Activated naive CD8-positive, alpha-beta T cell treated with anti-CD3 and anti-CD28 coated beads, Interleukin-2, amount 10 ng/mL, durations not matched to agents 7 days and 5 days (primary cell): ENCODE results near the gene CDH4. TPM values are rescaled to one million over a fixed set of nuclear protein-coding genes. Genes with fewer than 3 reads are reported as not detected.

Experiments
- ATAC-seq: fragments of 150-1000 bp; cut with Tn5 transposase; one replicate; pipeline ENCODE4 v1.10.0; 2021; ENCODE audit warnings: low read depth, moderate library complexity
- POLR2A ChIA-PET: fragments of 350-600 bp; sonication (Branson Sonifier 250); formaldehyde crosslinking; loops from one replicate; lab custom pipeline; 2021; ENCODE audit warnings: antibody characterized with exemption; lab: Charles Lee
- DNase-seq: peaks from one replicate; pipeline ENCODE4 v3.0.0; 2021
- H3K27ac Mint-ChIP-seq: one replicate; pipeline ENCODE4 v1.8.0; 2022; ENCODE audit warnings: mild to moderate bottlenecking, mixed read lengths
- H3K27me3 Mint-ChIP-seq: one replicate; pipeline ENCODE4 v1.8.0; 2022; ENCODE audit warnings: mild to moderate bottlenecking, moderate library complexity, mixed read lengths
- H3K36me3 Mint-ChIP-seq: one replicate; pipeline ENCODE4 v1.8.0; 2021; ENCODE audit warnings: mild to moderate bottlenecking, mixed read lengths
- H3K4me1 Mint-ChIP-seq: one replicate; pipeline ENCODE4 v1.8.0; 2021; ENCODE audit warnings: mixed read lengths
- H3K4me3 Mint-ChIP-seq: one replicate; pipeline ENCODE4 v1.8.0; 2022; ENCODE audit warnings: mild to moderate bottlenecking, moderate library complexity, mixed read lengths
- H3K9me3 Mint-ChIP-seq: one replicate; pipeline ENCODE4 v1.8.0; 2021; ENCODE audit warnings: mixed read lengths
- total RNA-seq, 2 experiments: library from RNA; stranded (reverse); gene quantifications; one replicate each; pipeline ENCODE4 v1.2.3, GENCODE V29; 2021

The CDH4 gene
- total RNA-seq, 2 experiments from 2014 or later, result 0.14 to 0.20 TPM

DNA sequence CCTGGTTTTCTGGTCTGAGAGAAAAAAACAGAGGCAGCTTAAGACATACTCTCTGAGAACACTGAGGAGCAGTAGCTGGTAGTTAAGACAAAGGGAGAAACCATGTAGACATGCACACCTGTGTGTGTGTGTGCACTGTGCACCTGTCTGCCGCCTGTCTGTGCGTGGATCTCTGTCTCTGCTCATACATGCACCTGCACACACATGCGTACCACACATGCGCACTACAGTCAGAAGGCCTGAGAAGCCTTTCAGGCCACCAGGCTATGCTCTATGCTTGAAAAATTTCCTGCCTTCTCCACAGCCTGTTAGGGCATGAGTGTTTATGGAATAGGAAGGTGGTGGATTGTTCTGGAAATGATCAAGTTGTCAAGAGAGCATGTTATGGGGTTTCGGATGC lies 103.5 kb downstream of the CDH4 start:
- H3K36me3 Mint-ChIP-seq, result no peaks in the 10 kb centered on the region
- H3K4me1 Mint-ChIP-seq, result no peaks in the 10 kb centered on the region
- peaks cover 5% of the 10 kb centered on the region for H3K27me3 Mint-ChIP-seq
- ATAC-seq, result no peak
- no peaks in the 10 kb centered on the region for H3K9me3 Mint-ChIP-seq
- DNase-seq, result no peak
- no peak overlapping the region for H3K27ac Mint-ChIP-seq
- POLR2A ChIA-PET, result no interaction called here
- H3K4me3 Mint-ChIP-seq, result no peak overlapping the region

DNA sequence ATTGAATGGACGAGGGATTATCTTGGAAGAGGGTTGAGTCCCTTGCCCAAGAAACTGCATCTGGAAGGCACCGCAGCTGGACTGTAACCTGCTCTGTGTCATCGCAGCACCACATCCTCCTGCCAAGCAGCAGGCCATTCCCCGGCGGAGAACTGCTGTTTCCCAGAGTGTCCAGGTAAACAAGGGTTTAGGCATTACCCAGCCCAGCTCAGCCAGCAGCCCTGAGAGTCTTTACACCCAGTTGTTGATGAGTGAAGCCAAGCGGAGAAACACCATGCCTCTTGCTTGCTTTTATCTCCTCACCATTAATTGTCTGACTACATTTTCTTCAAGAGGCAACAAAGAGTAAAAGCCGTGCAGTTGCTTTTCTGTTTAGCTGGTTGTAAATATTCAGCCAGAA lies 104.1 kb downstream of the CDH4 start:
- no peak for ATAC-seq
- no peak overlapping the region for H3K4me3 Mint-ChIP-seq
- no peaks in the 10 kb centered on the region for H3K4me1 Mint-ChIP-seq
- H3K27me3 Mint-ChIP-seq, result peaks cover 5% of the 10 kb centered on the region
- H3K27ac Mint-ChIP-seq, result no peak overlapping the region
- no peaks in the 10 kb centered on the region for H3K36me3 Mint-ChIP-seq
- H3K9me3 Mint-ChIP-seq, result no peaks in the 10 kb centered on the region
- DNase-seq, result no peak
- POLR2A ChIA-PET, result no interaction called here

DNA sequence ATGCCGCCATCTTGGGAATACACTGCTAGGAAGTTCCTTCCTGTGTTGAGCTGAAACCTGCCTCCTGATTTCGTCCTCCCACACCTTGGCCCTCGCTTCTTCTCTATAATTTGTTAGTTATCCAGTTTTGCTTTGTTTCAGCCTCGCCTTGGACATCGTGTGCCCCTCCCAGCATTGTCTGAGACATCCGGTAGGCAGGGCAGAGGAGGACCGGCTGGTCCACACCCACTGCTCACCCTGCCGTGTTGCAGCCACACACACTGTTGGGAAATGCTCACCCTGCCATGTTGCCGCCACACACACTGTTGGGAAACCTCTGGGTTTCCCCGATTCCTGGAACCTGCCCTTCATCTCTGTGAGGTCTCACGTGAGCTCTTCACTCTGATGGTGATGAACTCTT lies 105.1 kb downstream of the CDH4 start:
- Mint-ChIP-seq H3K36me3 (no peaks in the 10 kb centered on the region), H3K4me1 (no peaks in the 10 kb centered on the region), H3K27ac (no peak overlapping the region), H3K27me3 (peaks cover 3% of the 10 kb centered on the region), H3K4me3 (no peak overlapping the region), H3K9me3 (no peaks in the 10 kb centered on the region)
- DNase-seq, result no peak
- no peak for ATAC-seq
- POLR2A ChIA-PET, result no interaction called here

DNA sequence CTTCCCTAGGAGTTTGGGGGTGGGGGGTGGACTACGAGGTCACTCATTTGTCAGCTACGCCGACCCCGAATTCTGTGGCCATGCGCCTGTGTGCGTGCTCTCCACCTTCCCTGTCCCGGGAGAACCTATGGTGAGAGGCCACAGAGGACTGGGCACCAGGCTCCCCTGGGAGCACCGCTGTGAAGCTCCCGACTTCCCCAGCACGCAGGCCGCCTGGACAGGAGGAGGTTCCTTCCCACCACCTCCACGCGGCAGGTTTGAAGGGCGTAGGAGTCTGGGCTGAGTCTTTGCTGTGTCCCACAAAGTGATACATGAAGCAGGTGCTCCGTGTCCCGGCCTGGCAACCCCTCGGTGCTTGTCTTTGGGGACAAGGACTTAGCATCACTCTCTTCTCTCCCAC lies 107.2 kb downstream of the CDH4 start:
- POLR2A ChIA-PET, result no interaction called here

DNA sequence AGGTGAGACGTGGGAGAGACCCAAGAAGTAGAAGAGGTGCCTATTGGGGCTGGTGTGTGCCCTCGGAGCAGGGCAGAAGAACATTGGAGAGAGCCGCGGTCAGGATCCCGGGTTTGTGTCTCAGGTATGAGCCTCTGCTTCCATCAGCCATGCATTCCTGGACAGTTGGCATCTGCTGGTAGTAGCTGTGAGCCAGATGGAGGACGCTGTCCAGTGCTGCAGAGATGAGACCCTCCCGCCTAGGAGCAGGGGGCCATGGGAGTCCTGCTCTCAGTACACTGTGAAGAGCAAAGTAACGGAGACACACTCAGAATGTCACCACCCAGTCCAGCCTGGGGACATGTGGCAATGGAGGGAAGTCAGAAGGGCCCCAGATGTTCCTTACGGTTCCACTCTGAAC lies 108.2 kb downstream of the CDH4 start:
- Mint-ChIP-seq H3K36me3 (no peaks in the 10 kb centered on the region), H3K27me3 (no peaks in the 10 kb centered on the region), H3K27ac (no peak overlapping the region), H3K4me3 (no peak overlapping the region), H3K4me1 (no peaks in the 10 kb centered on the region), H3K9me3 (no peaks in the 10 kb centered on the region)
- DNase-seq (no peak), ATAC-seq (no peak)
- POLR2A ChIA-PET, result no interaction called here

More for the DNA sequence above, 107.2 kb downstream of the CDH4 start:
- DNase-seq (no peak), ATAC-seq (no peak)
- Mint-ChIP-seq H3K9me3 (no peaks in the 10 kb centered on the region), H3K4me1 (no peaks in the 10 kb centered on the region), H3K27me3 (no peaks in the 10 kb centered on the region), H3K4me3 (no peak overlapping the region), H3K36me3 (no peaks in the 10 kb centered on the region), H3K27ac (no peak overlapping the region)

DNA sequence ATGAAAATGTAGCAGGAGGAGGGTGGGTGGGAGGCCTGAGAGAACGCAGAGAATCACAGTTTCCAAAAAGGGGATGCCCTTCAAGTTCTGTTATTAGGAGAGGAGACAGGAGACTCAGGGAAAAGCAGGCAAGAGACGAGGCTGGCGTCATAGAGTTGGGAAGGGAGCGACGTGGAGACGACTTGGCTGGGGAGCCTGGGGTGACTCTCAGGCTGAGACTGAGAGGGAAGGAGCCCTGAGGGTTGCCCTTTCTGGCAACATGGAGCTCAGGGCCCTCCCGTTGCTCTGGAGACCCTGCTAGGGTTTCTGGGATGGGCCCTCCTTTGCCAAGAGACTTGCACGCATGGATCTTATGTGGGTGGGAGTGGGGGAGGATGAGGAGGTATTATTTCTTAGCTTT lies 108.9 kb downstream of the CDH4 start:
- no peaks in the 10 kb centered on the region for H3K36me3 Mint-ChIP-seq
- H3K27me3 Mint-ChIP-seq, result no peaks in the 10 kb centered on the region
- no peak overlapping the region for H3K4me3 Mint-ChIP-seq
- POLR2A ChIA-PET, result no interaction called here
- ATAC-seq (no peak), DNase-seq (no peak)
- no peaks in the 10 kb centered on the region for H3K4me1 Mint-ChIP-seq
- H3K9me3 Mint-ChIP-seq, result no peaks in the 10 kb centered on the region
- H3K27ac Mint-ChIP-seq, result no peak overlapping the region

DNA sequence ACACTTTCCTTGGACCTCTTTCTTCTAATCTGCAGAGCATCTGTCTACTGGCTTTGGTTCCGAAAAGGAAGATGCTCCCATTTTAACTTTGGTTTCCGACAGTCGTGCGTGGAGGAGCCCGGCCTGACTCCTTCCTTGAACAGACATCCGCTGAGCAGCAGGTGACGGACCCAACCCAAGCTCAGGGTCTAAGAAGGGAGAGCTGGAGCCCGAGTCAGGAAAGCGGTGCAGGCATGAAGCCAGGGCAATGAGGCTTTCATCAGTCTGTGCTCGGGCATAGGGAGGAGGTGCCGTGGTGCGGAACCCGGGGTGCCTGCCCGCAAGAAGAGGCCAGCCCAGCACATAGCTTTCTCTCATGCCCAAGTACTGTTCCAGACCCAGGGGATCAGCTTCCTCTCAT lies 109.4 kb downstream of the CDH4 start:
- Mint-ChIP-seq H3K9me3 (no peaks in the 10 kb centered on the region), H3K4me1 (no peaks in the 10 kb centered on the region), H3K4me3 (no peak overlapping the region), H3K36me3 (no peaks in the 10 kb centered on the region), H3K27ac (no peak overlapping the region), H3K27me3 (no peaks in the 10 kb centered on the region)
- POLR2A ChIA-PET, result no interaction called here
- DNase-seq (no peak), ATAC-seq (no peak)

DNA sequence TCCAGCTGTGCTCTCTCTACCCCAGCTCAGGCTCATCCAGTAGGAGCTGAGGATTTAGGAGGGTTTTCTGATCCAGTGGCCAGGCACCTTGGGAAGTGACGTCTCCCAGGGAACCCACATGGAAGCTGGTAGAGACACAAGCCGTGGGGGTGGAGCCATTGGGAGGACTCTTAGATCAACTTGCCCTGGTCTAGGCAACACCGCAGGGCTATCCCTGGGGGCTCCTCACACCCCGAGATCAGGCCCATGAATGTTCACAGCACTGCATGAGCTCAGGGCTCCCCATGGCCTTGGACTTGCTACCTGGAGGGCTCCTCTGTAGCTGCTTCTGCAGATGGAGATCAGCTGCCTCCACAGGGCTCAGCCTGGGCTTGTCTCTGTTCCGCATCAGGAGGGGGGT lies 112.1 kb downstream of the CDH4 start:
- no peaks in the 10 kb centered on the region for H3K27me3 Mint-ChIP-seq
- H3K27ac Mint-ChIP-seq, result no peak overlapping the region
- DNase-seq (no peak), ATAC-seq (no peak)
- no peaks in the 10 kb centered on the region for H3K36me3 Mint-ChIP-seq
- H3K4me3 Mint-ChIP-seq, result no peak overlapping the region
- POLR2A ChIA-PET, result no interaction called here
- H3K4me1 Mint-ChIP-seq, result no peaks in the 10 kb centered on the region
- no peaks in the 10 kb centered on the region for H3K9me3 Mint-ChIP-seq

DNA sequence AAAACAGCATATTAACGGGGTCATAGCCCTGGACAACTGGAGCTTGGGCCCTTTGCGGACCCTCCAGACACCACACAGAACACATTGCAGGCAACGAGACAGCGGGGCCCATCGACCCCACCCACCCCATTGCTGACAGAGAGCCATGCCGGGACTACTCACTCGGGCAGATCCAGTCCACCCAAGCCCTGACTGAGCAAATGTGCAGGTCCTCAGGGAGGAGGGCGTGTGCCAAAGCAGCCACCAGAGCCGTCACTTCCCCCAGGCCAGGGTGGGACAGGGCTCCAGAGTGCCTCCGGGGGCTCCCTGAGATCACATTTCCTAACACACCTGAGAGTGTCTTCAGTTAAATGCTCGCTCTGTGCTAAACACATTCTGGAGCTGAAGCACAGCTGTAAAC lies 114.9 kb downstream of the CDH4 start:
- POLR2A ChIA-PET, result no interaction called here
- Mint-ChIP-seq H3K4me1 (no peaks in the 10 kb centered on the region), H3K27me3 (no peaks in the 10 kb centered on the region), H3K9me3 (no peaks in the 10 kb centered on the region), H3K4me3 (no peak overlapping the region), H3K27ac (no peak overlapping the region), H3K36me3 (no peaks in the 10 kb centered on the region)
- no peak for ATAC-seq
- DNase-seq, result no peak

DNA sequence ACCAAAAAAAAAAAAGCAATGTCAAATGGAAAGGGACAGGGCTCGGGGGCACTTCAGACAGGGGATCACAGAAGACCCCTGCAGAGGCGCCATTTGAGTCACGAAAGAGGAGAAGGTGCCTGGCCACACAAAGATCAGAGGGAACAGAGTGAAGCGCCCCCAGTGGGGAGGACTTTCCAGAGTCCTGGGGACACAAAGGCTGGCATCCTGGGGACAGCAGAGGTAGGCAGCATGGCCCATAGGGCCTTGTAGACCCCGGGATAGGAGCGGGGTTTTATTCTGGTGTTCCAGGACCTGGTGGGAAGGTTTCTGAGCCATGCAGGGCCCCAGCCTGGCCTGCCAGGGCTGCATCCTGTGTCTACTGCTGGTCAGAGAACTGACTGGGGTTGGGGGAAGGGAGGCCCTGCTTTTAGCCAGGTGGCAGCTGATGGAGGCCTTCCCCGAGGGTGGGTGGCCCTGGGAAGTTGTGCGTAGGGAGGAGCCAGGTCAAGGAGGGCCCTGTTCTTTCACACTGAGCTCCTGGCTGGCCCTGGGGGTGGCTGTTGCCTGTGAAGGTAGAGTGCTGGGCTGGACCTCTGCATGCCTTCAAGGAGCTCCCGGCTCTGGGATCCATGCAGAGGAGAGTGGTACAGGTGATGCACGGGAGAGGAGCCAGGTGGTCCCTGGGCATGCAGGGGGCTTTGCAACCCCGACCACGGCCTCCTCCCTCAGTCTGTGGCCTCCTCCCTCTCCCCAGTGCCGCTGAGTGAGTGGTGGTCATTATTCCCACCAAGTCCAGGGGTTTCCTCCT lies 117.9 kb downstream of the CDH4 start:
- H3K4me3 Mint-ChIP-seq, result no peak overlapping the region
- no peaks in the 10 kb centered on the region for H3K36me3 Mint-ChIP-seq
- no peaks in the 10 kb centered on the region for H3K27me3 Mint-ChIP-seq
- H3K4me1 Mint-ChIP-seq, result no peaks in the 10 kb centered on the region
- POLR2A ChIA-PET, result no interaction called here
- H3K27ac Mint-ChIP-seq, result no peak overlapping the region
- DNase-seq (no peak), ATAC-seq (no peak)
- no peaks in the 10 kb centered on the region for H3K9me3 Mint-ChIP-seq

DNA sequence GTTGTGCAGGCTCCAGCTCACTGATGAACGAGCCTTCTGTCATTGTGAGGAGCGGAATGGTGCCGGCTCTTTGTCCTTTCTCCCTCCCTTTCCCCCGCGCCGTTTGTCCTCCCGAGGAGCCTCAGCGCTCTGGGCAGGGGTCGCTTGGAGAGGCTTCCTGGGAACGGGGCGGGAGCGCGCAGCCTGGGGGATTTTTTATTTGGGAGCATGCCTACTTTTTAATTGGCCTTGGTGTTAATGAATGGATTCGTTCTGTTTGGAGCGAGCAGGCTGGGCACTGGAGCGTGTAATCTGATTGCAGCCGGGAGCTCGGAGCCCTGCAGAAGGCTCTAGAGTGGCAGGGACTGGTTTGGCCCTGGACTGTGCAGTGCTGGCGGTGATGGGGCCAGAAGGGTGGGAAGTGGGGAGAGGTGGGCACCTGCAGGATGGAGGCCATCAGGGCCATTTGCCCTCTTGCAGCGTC lies 118.8 kb downstream of the CDH4 start:
- POLR2A ChIA-PET, result no interaction called here
- Mint-ChIP-seq H3K4me1 (no peaks in the 10 kb centered on the region), H3K36me3 (no peaks in the 10 kb centered on the region), H3K27me3 (no peaks in the 10 kb centered on the region), H3K4me3 (no peak overlapping the region), H3K27ac (no peak overlapping the region), H3K9me3 (no peaks in the 10 kb centered on the region)
- ATAC-seq (no peak), DNase-seq (no peak)

DNA sequence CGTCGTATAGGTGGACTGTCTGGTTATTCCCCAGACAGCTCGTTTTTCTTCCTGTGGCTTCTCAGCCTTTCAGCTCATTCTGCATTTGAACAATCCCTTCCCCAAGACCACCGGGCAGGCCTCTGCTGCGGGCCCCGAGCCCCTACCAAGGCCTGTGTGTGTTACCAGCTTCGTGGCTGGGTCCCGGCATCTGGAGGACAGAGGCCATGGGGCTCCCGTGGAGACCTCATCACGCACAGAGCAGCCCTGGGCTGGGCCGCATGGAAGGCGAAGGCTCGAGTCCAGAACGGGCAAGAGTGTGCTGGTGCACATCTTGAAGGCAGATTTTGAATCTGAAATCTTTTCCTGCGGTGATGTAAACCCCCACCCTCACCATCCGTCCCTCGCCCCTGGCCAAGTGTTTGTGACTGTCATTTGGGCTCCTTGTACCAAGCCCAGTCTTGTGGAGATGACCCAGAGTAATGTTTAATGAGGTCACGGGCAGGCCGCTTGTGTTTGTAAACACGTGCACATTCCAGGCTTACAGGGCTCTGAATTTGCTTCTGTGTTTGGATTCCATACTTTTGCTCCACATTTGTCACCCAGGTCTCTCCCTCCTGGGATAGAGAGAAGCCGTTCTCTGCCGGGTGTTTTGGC lies 119.6 kb downstream of the CDH4 start:
- Mint-ChIP-seq H3K4me1 (no peaks in the 10 kb centered on the region), H3K27ac (no peak overlapping the region), H3K9me3 (no peaks in the 10 kb centered on the region), H3K27me3 (no peaks in the 10 kb centered on the region), H3K4me3 (no peak overlapping the region), H3K36me3 (no peaks in the 10 kb centered on the region)
- ATAC-seq, result no peak
- POLR2A ChIA-PET, result no interaction called here
- DNase-seq, result no peak

DNA sequence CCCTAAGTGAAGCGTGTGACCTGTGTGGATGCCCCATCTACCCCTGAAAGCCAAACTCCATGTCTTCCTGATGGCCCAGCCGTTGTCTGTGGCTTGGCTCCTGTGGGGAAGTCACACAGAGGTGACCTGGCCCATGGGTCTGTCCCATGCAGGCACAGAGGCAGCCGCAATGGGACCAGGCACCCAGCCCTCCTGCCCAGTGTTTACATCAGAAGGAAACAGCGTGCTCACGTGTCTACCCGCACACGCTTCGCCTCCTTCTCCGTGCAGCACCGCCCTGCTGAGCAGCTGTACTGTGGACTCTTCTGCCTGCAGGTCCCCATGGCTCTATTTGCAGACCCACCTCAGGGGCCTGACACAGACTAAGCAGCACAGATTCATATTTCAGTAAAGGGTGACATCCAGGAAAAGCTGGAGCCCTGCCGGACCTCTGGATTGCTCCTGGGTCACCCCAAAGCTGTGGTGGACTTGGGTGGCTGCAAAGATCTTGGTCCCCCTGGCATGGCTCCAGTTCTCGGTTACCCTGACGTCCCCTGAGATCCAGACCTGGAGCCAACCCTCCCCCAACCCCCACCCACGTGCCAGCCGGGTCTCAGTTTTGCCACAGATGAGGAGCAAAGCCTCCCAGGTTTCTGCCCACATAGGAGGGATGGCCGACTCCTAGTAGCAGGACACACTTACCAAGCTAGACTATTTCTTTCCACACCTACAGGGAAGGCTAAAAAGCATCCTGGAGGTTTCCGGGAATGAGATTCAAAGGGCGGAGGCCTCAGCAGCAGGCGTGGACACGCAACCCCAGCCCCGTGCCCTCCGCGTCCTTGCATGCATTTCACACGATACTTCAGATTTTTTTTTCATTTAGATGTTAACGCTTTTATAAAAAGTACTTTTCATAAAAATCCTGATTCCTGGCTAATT lies 120.3 kb downstream of the CDH4 start:
- POLR2A ChIA-PET, result no interaction called here
- DNase-seq, result no peak
- no peak for ATAC-seq
- H3K4me1 Mint-ChIP-seq, result no peaks in the 10 kb centered on the region
- H3K27ac Mint-ChIP-seq, result no peak overlapping the region
- no peaks in the 10 kb centered on the region for H3K36me3 Mint-ChIP-seq
- H3K9me3 Mint-ChIP-seq, result no peaks in the 10 kb centered on the region
- no peaks in the 10 kb centered on the region for H3K27me3 Mint-ChIP-seq
- H3K4me3 Mint-ChIP-seq, result no peak overlapping the region
